SK-N-SH (cell line): ENCODE data around the gene CD99L2. TPM values are rescaled to one million over a fixed set of nuclear protein-coding genes. Genes with fewer than 3 reads are reported as not detected.

ENCODE experiments used
- CTCF ChIA-PET: fragments of 300-600, 350-600 bp; formaldehyde crosslinking; extraction: SDS; loops from one replicate; lab custom pipeline; 2021; lab: Yijun Ruan, JAX
- POLR2A ChIA-PET: fragments of 350-600 bp; sonication (Branson Sonifier 250); formaldehyde crosslinking; extraction: SDS; loops from one replicate; lab custom pipeline; 2020; ENCODE audit warnings: antibody characterized with exemption, inconsistent platforms; lab: Yijun Ruan, JAX
- DNase-seq: peaks from one replicate; pipeline ENCODE4 v3.0.0; 2012
- H2AFZ ChIP-seq: fragments of 200-600 bp; sonication (generic); 2 replicates; pipeline ENCODE4 v1.8.1; 2016; ENCODE audit warnings: antibody characterized with exemption, mild to moderate bottlenecking, low read depth
- H3F3A ChIP-seq: fragments of 200-600 bp; sonication (generic); replicated peaks from 2 replicates; pipeline ENCODE3; 2016; ENCODE audit warnings: antibody characterized with exemption, mild to moderate bottlenecking; ENCODE audit not compliant: insufficient read depth
- H3K27ac ChIP-seq, 2 experiments: fragments of 200-500 bp in 1 of 2; fragments of 200-600 bp in 1 of 2; sonication (Bioruptor generic) in 1 of 2; sonication (generic), shearing (Covaris generic) in 1 of 2; 2 replicates each; pipeline versions ENCODE4 v1.5.1 to v1.6.1; 2014 to 2016; ENCODE audit warnings: low read depth in 2 of 2, inconsistent platforms in 1 of 2, low read length in 1 of 2, mild to moderate bottlenecking in 1 of 2, mixed read lengths in 1 of 2
- H3K27me3 ChIP-seq: fragments of 200-600 bp; sonication (generic), shearing (Covaris generic); 2 replicates; pipeline ENCODE4 v1.6.1; 2016; ENCODE audit warnings: mixed run types; ENCODE audit not compliant: insufficient read depth
- H3K36me3 ChIP-seq, 2 experiments: fragments of 200-500 bp in 1 of 2; fragments of 200-600 bp in 1 of 2; sonication (Bioruptor generic) in 1 of 2; sonication (generic) in 1 of 2; replicated peaks in 1 of 2; 2 replicates each; pipeline versions ENCODE3 to v1.5.1; 2014 to 2016; ENCODE audit warnings: low read length in 1 of 2, mild to moderate bottlenecking in 1 of 2; ENCODE audit not compliant: insufficient read depth in 2 of 2, control insufficient read depth in 1 of 2
- H3K4me1 ChIP-seq, 2 experiments: fragments of 200-500 bp in 1 of 2; fragments of 200-600 bp in 1 of 2; sonication (Bioruptor generic) in 1 of 2; sonication (generic), shearing (Covaris generic) in 1 of 2; 2 replicates each; pipeline versions ENCODE4 v1.5.1 to v1.6.1; 2014 to 2016; ENCODE audit warnings: low read depth in 1 of 2, low read length in 1 of 2, mixed run types in 1 of 2; ENCODE audit not compliant: insufficient read depth in 2 of 2, control insufficient read depth in 1 of 2
- H3K4me2 ChIP-seq: fragments of 200-600 bp; sonication (generic), shearing (Covaris generic); 2 replicates; pipeline ENCODE4 v1.6.1; 2017; ENCODE audit warnings: mixed run types
- H3K4me3 ChIP-seq, 2 experiments: fragments of 200-500 bp in 1 of 2; fragments of 200-600 bp in 1 of 2; sonication (Bioruptor generic) in 1 of 2; sonication (generic), shearing (Covaris generic) in 1 of 2; 2 replicates each; pipeline versions ENCODE4 v1.5.1 to v1.8.1; 2014 to 2016; ENCODE audit warnings: low read depth in 2 of 2, inconsistent platforms in 1 of 2, low read length in 1 of 2, mild to moderate bottlenecking in 1 of 2, mixed read lengths in 1 of 2, moderate library complexity in 1 of 2
- H3K79me2 ChIP-seq: fragments of 200-600 bp; sonication (generic); 2 replicates; pipeline ENCODE4 v1.8.1; 2017; ENCODE audit warnings: mild to moderate bottlenecking; ENCODE audit not compliant: insufficient read depth
- H3K9ac ChIP-seq: fragments of 200-600 bp; sonication (generic); 2 replicates; pipeline ENCODE4 v1.6.1; 2017; ENCODE audit warnings: mixed run types
- H3K9me2 ChIP-seq: fragments of 200-600 bp; sonication (generic); 2 replicates; pipeline ENCODE4 v1.6.1; 2017; ENCODE audit warnings: mixed run types
- H3K9me3 ChIP-seq: fragments of 200-600 bp; sonication (generic); 2 replicates; pipeline ENCODE4 v1.6.1; 2017; ENCODE audit warnings: mixed run types, mild to moderate bottlenecking, moderate library complexity
- H4K20me1 ChIP-seq: fragments of 200-600 bp; sonication (generic); 2 replicates; pipeline ENCODE4 v1.6.1; 2017; ENCODE audit warnings: mild to moderate bottlenecking, mixed run types; ENCODE audit not compliant: insufficient read depth
- FOSL2 ChIP-seq: IDR thresholded peaks from 2 replicates; pipeline ENCODE4 v1.4.0; 2012; ENCODE audit warnings: low read depth, mild to moderate bottlenecking, moderate library complexity, borderline replicate concordance
- GABPA ChIP-seq: IDR thresholded peaks from 2 replicates; pipeline ENCODE4 v1.4.0; 2012; ENCODE audit warnings: low read depth, mild to moderate bottlenecking
- NFIC ChIP-seq: IDR thresholded peaks from 2 replicates; pipeline ENCODE4 v1.4.0; 2012; ENCODE audit warnings: borderline replicate concordance
- RAD21 ChIP-seq: IDR thresholded peaks from 2 replicates; pipeline ENCODE4 v1.6.1; 2012; ENCODE audit warnings: mild to moderate bottlenecking, low read length
- SIN3A ChIP-seq: IDR thresholded peaks from 2 replicates; pipeline ENCODE4 v1.6.1; 2012; ENCODE audit warnings: low read depth, mild to moderate bottlenecking, low read length, moderate library complexity, borderline replicate concordance
- SMC3 ChIP-seq: IDR thresholded peaks from 2 replicates; pipeline ENCODE4 v1.6.1; 2012; ENCODE audit warnings: low read depth, low read length, improper control_type of control experiment
- WGBS: methylation state at CpG from one replicate; pipeline ENCODE4 v1.1.6; 2017; ENCODE audit warnings: low lambda C conversion rate; 5-methylcytosine and 5-hydroxymethylcytosine counted together
- polyA plus RNA-seq, 3 experiments: library from polyadenylated mRNA; depleted of rRNA; stranded (reverse); fragments of >200 nt; gene quantifications; 2 replicates each; pipeline ENCODE4 v1.2.3, GENCODE V29; 2012
- TF ChIP-seq, protein P1 (sequence below): IDR thresholded peaks from 2 replicates; pipeline ENCODE4 v1.4.0; 2012; ENCODE audit warnings: low read depth, borderline replicate concordance
- TF ChIP-seq, protein P2 (sequence below): fragments of 200-600 bp; sonication (generic); IDR thresholded peaks from 2 replicates; pipeline ENCODE4 v1.6.1; 2017; ENCODE audit warnings: antibody characterized with exemption, mild to moderate bottlenecking, moderate library complexity

Gene CD99L2
- polyA plus RNA-seq, 1 of the 3 experiments (the other 2 are of a cell fraction): 57.7 TPM

DNA sequence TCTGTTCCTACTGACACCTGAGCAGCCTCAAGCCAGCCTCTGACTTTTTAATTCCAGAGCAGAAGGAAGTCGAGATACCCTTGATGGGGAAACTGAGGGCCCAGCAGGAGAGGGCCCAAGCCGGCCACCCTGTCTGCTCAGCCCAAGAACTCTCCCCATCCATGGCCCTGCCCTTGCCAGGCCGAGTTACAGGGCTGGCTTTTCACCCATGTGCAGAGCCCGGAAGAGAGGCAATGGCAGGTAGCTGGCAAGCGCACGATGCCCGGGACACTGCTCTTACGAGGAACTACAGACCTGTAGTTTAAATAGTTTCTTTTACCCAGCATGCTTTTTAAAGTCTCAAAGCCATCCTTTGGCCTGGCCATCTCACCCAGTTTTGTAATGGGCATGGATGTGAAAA, 125.4 kb downstream of the CD99L2 start:
- WGBS: 53% methylated on average over 6 of the region's 8 CpGs

DNA sequence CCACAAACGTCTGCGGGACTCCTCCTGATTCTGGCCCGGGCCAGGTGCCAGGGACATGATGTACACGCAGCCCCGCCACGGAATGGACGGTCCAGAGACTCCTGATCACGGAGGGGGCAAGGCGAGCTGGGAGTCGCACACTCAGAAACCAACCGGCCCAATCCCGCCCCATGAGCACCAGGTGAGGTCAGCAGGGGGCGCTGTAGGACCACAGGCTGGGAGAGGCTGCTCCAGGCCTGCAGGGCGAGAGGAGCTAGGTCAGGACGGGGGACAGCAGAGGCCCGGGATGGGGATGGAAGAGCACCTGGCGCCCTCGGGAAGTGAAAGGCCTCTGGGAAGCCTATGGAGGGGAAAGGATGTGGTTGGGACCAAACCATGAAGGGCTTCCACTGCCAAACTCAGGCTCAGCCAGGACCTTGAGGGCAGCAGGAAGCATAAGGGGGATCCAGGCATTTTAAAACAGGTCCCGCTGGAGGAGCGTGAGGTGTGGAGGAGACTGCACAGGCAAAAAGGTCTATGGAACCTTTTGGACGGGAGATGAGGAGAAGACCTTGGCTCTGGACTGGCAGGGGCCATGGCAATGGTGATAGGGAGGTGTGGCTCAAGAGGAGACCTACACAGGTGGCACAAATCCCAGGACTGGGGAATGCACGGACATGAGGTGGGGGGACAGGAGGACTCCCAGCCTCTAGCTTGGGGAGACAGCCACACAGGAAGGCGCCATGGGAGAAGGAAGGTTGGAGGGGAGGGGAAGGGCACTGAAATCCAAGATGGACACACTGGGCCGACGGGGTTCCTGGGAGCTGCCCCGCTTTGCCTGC, 126.1 kb downstream of the CD99L2 start:
- CTCF ChIA-PET: interaction anchor here (0.5 to 14.7 kb wide), 46 partner anchors 9 to 906 kb away, joined by 3 to 219 read pairs (median 4); partner anchors contain the start of gene MTMR1
- POLR2A ChIA-PET: no interaction called here
- peaks cover 5% of the 10 kb centered on the region; the same call in 1 of the 2 replicates for H3K27me3 ChIP-seq
- H3K79me2 ChIP-seq: no peaks in the 10 kb centered on the region
- H3K9me2 ChIP-seq: no peaks in the 10 kb centered on the region
- DNase-seq: peak; percentile 89
- H3K4me3 ChIP-seq: no peak overlapping the region; a peak in 1 of 4 replicates
- H3K27ac ChIP-seq: no peak overlapping the region
- no peaks in the 10 kb centered on the region; a peak in 1 of 4 replicates for H3K4me1 ChIP-seq
- 21% methylated on average over 20 of the region's 26 CpGs for WGBS
- H3K36me3 ChIP-seq: no peaks in the 10 kb centered on the region
- no peak overlapping the region for H3K4me2 ChIP-seq
- no peak overlapping the region for H2AFZ ChIP-seq
- TF ChIP-seq, protein P1, sequence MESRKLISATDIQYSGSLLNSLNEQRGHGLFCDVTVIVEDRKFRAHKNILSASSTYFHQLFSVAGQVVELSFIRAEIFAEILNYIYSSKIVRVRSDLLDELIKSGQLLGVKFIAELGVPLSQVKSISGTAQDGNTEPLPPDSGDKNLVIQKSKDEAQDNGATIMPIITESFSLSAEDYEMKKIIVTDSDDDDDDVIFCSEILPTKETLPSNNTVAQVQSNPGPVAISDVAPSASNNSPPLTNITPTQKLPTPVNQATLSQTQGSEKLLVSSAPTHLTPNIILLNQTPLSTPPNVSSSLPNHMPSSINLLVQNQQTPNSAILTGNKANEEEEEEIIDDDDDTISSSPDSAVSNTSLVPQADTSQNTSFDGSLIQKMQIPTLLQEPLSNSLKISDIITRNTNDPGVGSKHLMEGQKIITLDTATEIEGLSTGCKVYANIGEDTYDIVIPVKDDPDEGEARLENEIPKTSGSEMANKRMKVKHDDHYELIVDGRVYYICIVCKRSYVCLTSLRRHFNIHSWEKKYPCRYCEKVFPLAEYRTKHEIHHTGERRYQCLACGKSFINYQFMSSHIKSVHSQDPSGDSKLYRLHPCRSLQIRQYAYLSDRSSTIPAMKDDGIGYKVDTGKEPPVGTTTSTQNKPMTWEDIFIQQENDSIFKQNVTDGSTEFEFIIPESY: no peak
- TF ChIP-seq RAD21: peak; percentile 83
- TF ChIP-seq, protein P2, sequence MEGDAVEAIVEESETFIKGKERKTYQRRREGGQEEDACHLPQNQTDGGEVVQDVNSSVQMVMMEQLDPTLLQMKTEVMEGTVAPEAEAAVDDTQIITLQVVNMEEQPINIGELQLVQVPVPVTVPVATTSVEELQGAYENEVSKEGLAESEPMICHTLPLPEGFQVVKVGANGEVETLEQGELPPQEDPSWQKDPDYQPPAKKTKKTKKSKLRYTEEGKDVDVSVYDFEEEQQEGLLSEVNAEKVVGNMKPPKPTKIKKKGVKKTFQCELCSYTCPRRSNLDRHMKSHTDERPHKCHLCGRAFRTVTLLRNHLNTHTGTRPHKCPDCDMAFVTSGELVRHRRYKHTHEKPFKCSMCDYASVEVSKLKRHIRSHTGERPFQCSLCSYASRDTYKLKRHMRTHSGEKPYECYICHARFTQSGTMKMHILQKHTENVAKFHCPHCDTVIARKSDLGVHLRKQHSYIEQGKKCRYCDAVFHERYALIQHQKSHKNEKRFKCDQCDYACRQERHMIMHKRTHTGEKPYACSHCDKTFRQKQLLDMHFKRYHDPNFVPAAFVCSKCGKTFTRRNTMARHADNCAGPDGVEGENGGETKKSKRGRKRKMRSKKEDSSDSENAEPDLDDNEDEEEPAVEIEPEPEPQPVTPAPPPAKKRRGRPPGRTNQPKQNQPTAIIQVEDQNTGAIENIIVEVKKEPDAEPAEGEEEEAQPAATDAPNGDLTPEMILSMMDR: peak; percentile 76
- peak; percentile 75 for TF ChIP-seq SMC3
- no peak for TF ChIP-seq FOSL2
- H3F3A ChIP-seq: no peaks in the 10 kb centered on the region
- no peak overlapping the region for H3K9ac ChIP-seq
- H3K9me3 ChIP-seq: no peaks in the 10 kb centered on the region
- H4K20me1 ChIP-seq: no peaks in the 10 kb centered on the region

More for the DNA sequence above, 125.4 kb downstream of the CD99L2 start:
- Histone ChIP-seq H3K27ac (no peak overlapping the region), H3K9ac (no peak overlapping the region), H4K20me1 (no peaks in the 10 kb centered on the region), H2AFZ (no peak overlapping the region), H3F3A (no peaks in the 10 kb centered on the region)
- no peak for DNase-seq
- TF ChIP-seq GABPA (no peak), NFIC (no peak), SIN3A (no peak), FOSL2 (no peak)
- TF ChIP-seq, all 33 proteins: peak for 0
- ChIA-PET POLR2A (no interaction called here), CTCF (interaction anchor here (1.0 to 14.7 kb wide), 12 partner anchors 8 to 326 kb away, joined by 3 to 219 read pairs (median 6); no protein-coding TSS in a partner anchor)
- Histone ChIP-seq H3K79me2 (no peaks in the 10 kb centered on the region), H3K4me1 (no peaks in the 10 kb centered on the region; a peak in 1 of 4 replicates), H3K36me3 (no peaks in the 10 kb centered on the region), H3K4me2 (no peak overlapping the region), H3K4me3 (no peak overlapping the region), H3K27me3 (peaks cover 5% of the 10 kb centered on the region; the same call in 1 of the 2 replicates), H3K9me2 (no peaks in the 10 kb centered on the region), H3K9me3 (no peaks in the 10 kb centered on the region)
